B cell (primary cell): ENCODE measurements around the gene DNAH10. TPM values are rescaled to one million over a fixed set of nuclear protein-coding genes. Genes with fewer than 3 reads are reported as not detected.

ENCODE experiments used
- ATAC-seq: fragments of 200-7000 bp; cut with Tn5 transposase; one replicate; pipeline ENCODE4 v1.10.0; 2021; ENCODE audit warnings: low read depth, mild to moderate bottlenecking, moderate number of reproducible peaks, moderate library complexity
- CTCF ChIA-PET: fragments of 350-600 bp; sonication (Branson Sonifier 250); formaldehyde crosslinking; loops from one replicate; lab custom pipeline; 2021; ENCODE audit warnings: antibody characterized with exemption, inconsistent platforms; lab: Charles Lee
- POLR2A ChIA-PET: fragments of 350-600 bp; sonication (Branson Sonifier 250); formaldehyde crosslinking; loops from one replicate; lab custom pipeline; 2021; ENCODE audit warnings: antibody characterized with exemption; lab: Charles Lee
- DNase-seq: peaks from one replicate; pipeline ENCODE4 v3.0.0; 2013
- H2AFZ ChIP-seq: 2 replicates; pipeline ENCODE4 v1.6.1; 2012; ENCODE audit warnings: mild to moderate bottlenecking, low read depth, low read length; ENCODE audit not compliant: insufficient read depth, poor library complexity, severe bottlenecking
- H3K27ac ChIP-seq, 2 donors: 1 replicate in 1 of 2; 2 replicates in 1 of 2; pipeline ENCODE4 v1.5.1; 2012 to 2013; ENCODE audit warnings: low read length in 2 of 2, mild to moderate bottlenecking in 2 of 2, moderate library complexity in 1 of 2
- H3K27me3 ChIP-seq, 4 experiments: fragments of 200-600 bp in 1 of 4; sonication (generic) in 1 of 4; replicated peaks in 1 of 4; 1 replicate in 2 of 4; 2 replicates in 2 of 4; pipeline versions ENCODE4 v1.6.1 to v1.7.0; 2013 to 2016; ENCODE audit warnings: low read length in 3 of 4, mild to moderate bottlenecking in 2 of 4, mixed read lengths in 1 of 4, moderate library complexity in 1 of 4; ENCODE audit not compliant: insufficient read depth in 4 of 4, control insufficient read depth in 3 of 4; ENCODE audit errors: control extremely low read depth in 1 of 4
- H3K36me3 ChIP-seq, 2 experiments: replicated peaks in 1 of 2; 1 replicate in 1 of 2; 2 replicates in 1 of 2; pipeline versions ENCODE4 v1.6.1 to v1.7.1; 2013; ENCODE audit warnings: low read length in 1 of 2; ENCODE audit not compliant: insufficient read depth in 2 of 2, control insufficient read depth in 1 of 2; ENCODE audit errors: control extremely low read depth in 1 of 2, extremely low read depth in 1 of 2
- H3K4me1 ChIP-seq, 2 donors: fragments of 200-600 bp in 1 of 2; sonication (generic) in 1 of 2; 1 replicate in 1 of 2; 2 replicates in 1 of 2; pipeline versions ENCODE4 v1.5.1 to v1.6.1; 2013 to 2017; ENCODE audit warnings: low read length in 2 of 2; ENCODE audit not compliant: control insufficient read depth in 2 of 2, insufficient read depth in 2 of 2
- H3K4me2 ChIP-seq: replicated peaks from 2 replicates; pipeline ENCODE3; 2012; ENCODE audit warnings: mild to moderate bottlenecking, low read depth, low read length; ENCODE audit not compliant: poor library complexity, severe bottlenecking
- H3K4me3 ChIP-seq, 5 experiments: fragments of 200-600 bp in 1 of 5; sonication (generic) in 1 of 5; 1 replicate in 3 of 5; 2 replicates in 2 of 5; pipeline versions ENCODE4 v1.5.1 to v1.7.0; 2011 to 2016; ENCODE audit warnings: low read length in 4 of 5, mild to moderate bottlenecking in 4 of 5, low read depth in 2 of 5, control low read depth in 1 of 5, moderate library complexity in 1 of 5; ENCODE audit not compliant: insufficient read depth in 1 of 5; ENCODE audit errors: control extremely low read depth in 1 of 5, extremely low read depth in 1 of 5
- H3K79me2 ChIP-seq: fragments of 200-600 bp; sonication (generic); one replicate; pipeline ENCODE4 v1.6.0; 2016; ENCODE audit warnings: low read length; ENCODE audit not compliant: control insufficient read depth, insufficient read depth
- H3K9ac ChIP-seq: fragments of 200-600 bp; sonication (generic); 2 replicates; pipeline ENCODE4 v1.6.1; 2017; ENCODE audit warnings: mild to moderate bottlenecking, low read length, moderate library complexity
- H3K9me3 ChIP-seq, 3 donors: one replicate each; pipeline versions ENCODE4 v1.6.1 to v1.7.1; 2013; ENCODE audit warnings: low read length in 2 of 3; ENCODE audit not compliant: control insufficient read depth in 2 of 3, insufficient read depth in 1 of 3; ENCODE audit errors: control extremely low read depth in 1 of 3
- H4K20me1 ChIP-seq: 2 replicates; pipeline ENCODE4 v1.6.0; 2012; ENCODE audit warnings: mild to moderate bottlenecking, low read length; ENCODE audit not compliant: insufficient read depth, control insufficient read depth, poor library complexity, severe bottlenecking
- H3K27ac Mint-ChIP-seq: one replicate; pipeline ENCODE4 v1.8.0; 2021; ENCODE audit warnings: mixed read lengths
- H3K27me3 Mint-ChIP-seq: one replicate; pipeline ENCODE4 v1.8.0; 2021; ENCODE audit warnings: mixed read lengths
- H3K4me1 Mint-ChIP-seq: one replicate; pipeline ENCODE4 v1.8.0; 2021; ENCODE audit warnings: mixed read lengths
- H3K4me3 Mint-ChIP-seq: one replicate; pipeline ENCODE4 v1.8.0; 2021; ENCODE audit warnings: mixed read lengths
- H3K9me3 Mint-ChIP-seq: one replicate; pipeline ENCODE4 v1.8.0; 2022; ENCODE audit warnings: mixed read lengths; ENCODE audit not compliant: insufficient read depth
- CTCF ChIP-seq: fragments of 200-600 bp; IDR thresholded peaks from one replicate; pipeline ENCODE4 v1.8.0; 2022; ENCODE audit warnings: antibody characterized with exemption, mild to moderate bottlenecking
- EZH2 ChIP-seq: IDR thresholded peaks from 2 replicates; pipeline ENCODE4 v1.6.1; 2012; ENCODE audit warnings: borderline replicate concordance, low read depth, mild to moderate bottlenecking, moderate library complexity, low read length; ENCODE audit not compliant: insufficient read depth, poor library complexity, severe bottlenecking
- WGBS: methylation state at CpG from one replicate; pipeline ENCODE4 v1.1.5; 2013; ENCODE audit warnings: missing lambda C conversion rate; ENCODE audit not compliant: insufficient coverage; 5-methylcytosine and 5-hydroxymethylcytosine counted together
- intact Hi-C: fragments of 100-400 bp; cut with micrococcal nuclease; formaldehyde crosslinking; loops from one replicate; pipeline ENCODE4 v1.10.0; 2022
- polyA plus RNA-seq: library from polyadenylated mRNA; depleted of rRNA; stranded (reverse); fragments of >200 nt; gene quantifications from 2 replicates; pipeline ENCODE4 v1.2.3, GENCODE V29; 2012
- total RNA-seq, 2 donors: library from RNA; stranded (reverse); fragments of 120-200 nt in 1 of 2; gene quantifications; 1 replicate in 1 of 2; 2 replicates in 1 of 2; pipeline versions ENCODE4 v1.2.3 to v1.2.4, GENCODE V29; 2013 to 2022

The DNAH10 gene
- total and polyA plus RNA-seq, 2 donors (not counting 1 experiment from before 2014, with no cell fraction given) = 0.24 to 0.99 TPM

- H3K9me3 ChIP-seq = no peaks in the 10 kb centered on the region
- no peak overlapping the region for H3K4me3 Mint-ChIP-seq
- H3K9me3 Mint-ChIP-seq = no peaks in the 10 kb centered on the region
- H3K4me3 ChIP-seq = no peak overlapping the region
- H3K4me2 ChIP-seq = no peak overlapping the region
- peaks cover 23% of the 10 kb centered on the region for H3K79me2 ChIP-seq
- no peak for TF ChIP-seq EZH2
- TF ChIP-seq CTCF = no peak
- H3K27ac Mint-ChIP-seq = no peak overlapping the region
- H3K27me3 Mint-ChIP-seq = no peaks in the 10 kb centered on the region
- no peaks in the 10 kb centered on the region for H4K20me1 ChIP-seq
- intact Hi-C loops = no loop called here
- H3K4me1 ChIP-seq = no peaks in the 10 kb centered on the region
- DNase-seq = no peak
- POLR2A ChIA-PET = no interaction called here
- no peak overlapping the region for H3K27ac ChIP-seq
- no peak overlapping the region for H2AFZ ChIP-seq
- no peak overlapping the region for H3K9ac ChIP-seq
- H3K4me1 Mint-ChIP-seq = no peaks in the 10 kb centered on the region
- WGBS = 100% methylated on average over 2 of the region's 5 CpGs
- ATAC-seq = no peak
- H3K27me3 ChIP-seq = no peaks in the 10 kb centered on the region
- H3K36me3 ChIP-seq = peaks cover 0 to 6% of the 10 kb centered on the region in 2 experiments
- CTCF ChIA-PET = no interaction called here
Observed at GRCh38 chr12:123965382-123965781, 203.3 kb downstream of the DNAH10 start.

- intact Hi-C loops = no loop called here
- no peaks in the 10 kb centered on the region for H3K9me3 Mint-ChIP-seq
Observed at GRCh38 chr12:123966596-123966995, 204.5 kb downstream of the DNAH10 start.

More at GRCh38 chr12:123966596-123966995, 204.5 kb downstream of the DNAH10 start:
- peaks cover 3 to 5% of the 10 kb centered on the region in 2 donors for H3K4me1 ChIP-seq
- H3K36me3 ChIP-seq = peaks cover 0 to 3% of the 10 kb centered on the region in 2 experiments
- peaks cover 21% of the 10 kb centered on the region for H3K79me2 ChIP-seq
- no peak overlapping the region for H3K9ac ChIP-seq
- no peak for DNase-seq
- no peak overlapping the region for H3K4me2 ChIP-seq
- no peaks in the 10 kb centered on the region for H3K9me3 ChIP-seq
- no peak for ATAC-seq
- POLR2A ChIA-PET = no interaction called here
- WGBS = 100% methylated on average over 3 of the region's 3 CpGs
- no peaks in the 10 kb centered on the region for H3K27me3 ChIP-seq
- H3K4me1 Mint-ChIP-seq = peaks cover 3% of the 10 kb centered on the region
- no peak overlapping the region for H3K4me3 Mint-ChIP-seq
- no peak overlapping the region for H3K27ac ChIP-seq
- no peak overlapping the region for H2AFZ ChIP-seq
- no peak overlapping the region for H3K27ac Mint-ChIP-seq
- CTCF ChIA-PET = no interaction called here
- H4K20me1 ChIP-seq = no peaks in the 10 kb centered on the region
- TF ChIP-seq CTCF (no peak), EZH2 (no peak)
- H3K4me3 ChIP-seq = no peak overlapping the region
- no peaks in the 10 kb centered on the region for H3K27me3 Mint-ChIP-seq
